ENCODE measurements around the gene GPATCH2L. TPM values are rescaled to one million over a fixed set of nuclear protein-coding genes. Genes with fewer than 3 reads are reported as not detected.

Gene GPATCH2L
- total RNA-seq, 1 donor from 2014 or later: 59.1 TPM

GRCh38 chr14:76146976-76147375 lies 4.7 kb upstream of the GPATCH2L start:
- intact Hi-C loops (cut with micrococcal nuclease): no loop called here
- H3K27ac Mint-ChIP-seq: no peak overlapping the region

DNA sequence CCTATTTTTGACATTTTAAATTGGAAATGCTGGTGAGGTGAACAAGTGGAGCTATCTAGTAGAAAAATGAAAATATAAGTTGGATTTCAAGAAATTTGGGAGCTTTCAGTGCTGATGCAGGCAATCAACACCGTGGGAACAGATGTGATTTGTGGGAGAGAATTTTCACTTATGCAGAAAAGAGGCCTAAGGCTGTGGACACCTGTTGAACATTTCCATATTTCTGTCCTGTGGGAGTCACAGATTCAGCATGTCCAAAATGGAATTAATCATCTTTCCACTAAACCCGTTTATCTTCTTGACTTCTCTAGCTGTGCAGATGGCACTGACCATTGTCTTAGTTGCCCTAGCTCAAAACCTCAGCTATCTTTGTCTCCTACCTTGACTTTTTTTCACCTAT lies 2.5 kb upstream of the GPATCH2L start:
- intact Hi-C loops (cut with micrococcal nuclease): no loop called here
- Mint-ChIP-seq H3K9me3 (peaks cover 14% of the 10 kb centered on the region), H3K27me3 (ENCODE audit: low read depth) (peaks cover 8% of the 10 kb centered on the region), H3K36me3 (ENCODE audit: low read depth) (peaks cover 23% of the 10 kb centered on the region), H3K4me1 (ENCODE audit: low read depth) (peaks cover 26% of the 10 kb centered on the region), H3K27ac (no peak overlapping the region), H3K4me3 (ENCODE audit: low read depth) (no peak overlapping the region)
- DNase-seq (ENCODE audit: low spot score): no peak

More at GRCh38 chr14:76146976-76147375, 4.7 kb upstream of the GPATCH2L start:
- Mint-ChIP-seq H3K9me3 (peaks cover 24% of the 10 kb centered on the region), H3K4me3 (ENCODE audit: low read depth) (no peak overlapping the region), H3K36me3 (ENCODE audit: low read depth) (peaks cover 9% of the 10 kb centered on the region), H3K27me3 (ENCODE audit: low read depth) (peaks cover 8% of the 10 kb centered on the region), H3K4me1 (ENCODE audit: low read depth) (peaks cover 9% of the 10 kb centered on the region)
- no peak for DNase-seq (ENCODE audit: low spot score)

GRCh38 chr14:76152333-76152681 lies 585 bp downstream of the GPATCH2L start:
- intact Hi-C loops (cut with micrococcal nuclease): loop anchor here (5.0 to 10.0 kb wide), 2 partner anchors 168 to 945 kb away; partner anchors contain the start of genes CIPC, IFT43 and TGFB3
- DNase-seq (ENCODE audit: low spot score): peak; percentile 80
- Mint-ChIP-seq H3K36me3 (ENCODE audit: low read depth) (peaks cover 53% of the 10 kb centered on the region), H3K9me3 (peaks cover 9% of the 10 kb centered on the region), H3K4me1 (ENCODE audit: low read depth) (peaks cover 56% of the 10 kb centered on the region), H3K4me3 (ENCODE audit: low read depth) (peak overlapping the region; percentile 96), H3K27ac (peak overlapping the region; percentile 99), H3K27me3 (ENCODE audit: low read depth) (peaks cover 2% of the 10 kb centered on the region)

DNA sequence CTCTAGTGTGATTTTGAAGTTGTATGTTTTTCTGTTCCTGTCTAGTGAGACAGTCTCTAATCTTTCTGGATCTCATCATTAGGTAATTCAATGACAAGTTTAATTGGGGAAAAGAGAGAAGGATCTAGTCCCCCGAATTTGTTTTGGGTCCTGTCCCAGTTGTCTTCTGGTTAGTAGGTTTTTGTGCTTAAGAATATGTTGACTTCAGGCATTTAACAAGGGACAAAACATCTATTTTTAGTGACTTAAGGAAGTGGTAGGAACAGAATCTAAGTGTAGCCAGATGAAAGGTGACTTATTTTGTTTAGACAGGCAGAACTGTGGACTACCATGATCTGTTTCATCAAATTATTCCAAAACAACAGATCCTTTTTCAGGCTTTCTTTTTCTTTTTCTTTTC lies 2.2 kb downstream of the GPATCH2L start:
- H3K27me3 Mint-ChIP-seq (ENCODE audit: low read depth): no peaks in the 10 kb centered on the region
- DNase-seq (ENCODE audit: low spot score): no peak
- peak overlapping the region; percentile 14 for H3K27ac Mint-ChIP-seq
- H3K4me1 Mint-ChIP-seq (ENCODE audit: low read depth): peaks cover 66% of the 10 kb centered on the region
- intact Hi-C loops (cut with micrococcal nuclease): loop anchor here (5.0 to 10.0 kb wide), 2 partner anchors 169 to 943 kb away; partner anchors contain the start of genes CIPC, IFT43 and TGFB3
- peaks cover 9% of the 10 kb centered on the region for H3K9me3 Mint-ChIP-seq
- peaks cover 69% of the 10 kb centered on the region for H3K36me3 Mint-ChIP-seq (ENCODE audit: low read depth)
- peak overlapping the region; percentile 63 for H3K4me3 Mint-ChIP-seq (ENCODE audit: low read depth)

DNA sequence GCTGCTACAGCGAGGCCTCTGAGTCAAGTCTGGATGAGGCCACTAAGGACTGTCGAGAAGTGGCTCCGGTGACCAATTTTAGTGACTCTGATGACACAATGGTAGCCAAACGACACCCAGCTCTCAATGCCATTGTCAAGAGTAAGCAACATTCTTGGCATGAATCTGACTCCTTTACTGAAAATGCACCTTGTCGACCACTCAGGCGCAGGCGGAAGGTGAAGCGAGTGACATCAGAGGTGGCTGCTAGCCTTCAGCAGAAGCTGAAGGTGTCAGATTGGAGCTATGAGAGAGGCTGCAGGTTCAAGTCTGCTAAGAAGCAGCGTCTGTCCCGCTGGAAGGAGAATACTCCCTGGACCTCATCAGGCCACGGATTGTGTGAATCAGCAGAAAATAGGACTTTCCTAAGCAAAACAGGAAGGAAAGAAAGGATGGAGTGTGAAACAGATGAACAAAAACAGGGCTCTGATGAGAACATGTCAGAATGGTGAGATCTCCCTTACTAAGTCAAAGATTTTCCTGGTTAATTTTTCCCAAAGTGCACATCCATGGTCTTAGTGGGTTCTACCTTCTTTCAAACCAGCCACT lies 2.9 kb downstream of the GPATCH2L start:
- Mint-ChIP-seq H3K27ac (no peak overlapping the region), H3K27me3 (ENCODE audit: low read depth) (no peaks in the 10 kb centered on the region), H3K4me1 (ENCODE audit: low read depth) (peaks cover 73% of the 10 kb centered on the region), H3K9me3 (peaks cover 9% of the 10 kb centered on the region), H3K4me3 (ENCODE audit: low read depth) (peak overlapping the region; percentile 63), H3K36me3 (ENCODE audit: low read depth) (peaks cover 76% of the 10 kb centered on the region)
- intact Hi-C loops (cut with micrococcal nuclease): loop anchor here (5.0 to 10.0 kb wide), 2 partner anchors 170 to 943 kb away; partner anchors contain the start of genes CIPC, IFT43 and TGFB3
- no peak for DNase-seq (ENCODE audit: low spot score)

DNA sequence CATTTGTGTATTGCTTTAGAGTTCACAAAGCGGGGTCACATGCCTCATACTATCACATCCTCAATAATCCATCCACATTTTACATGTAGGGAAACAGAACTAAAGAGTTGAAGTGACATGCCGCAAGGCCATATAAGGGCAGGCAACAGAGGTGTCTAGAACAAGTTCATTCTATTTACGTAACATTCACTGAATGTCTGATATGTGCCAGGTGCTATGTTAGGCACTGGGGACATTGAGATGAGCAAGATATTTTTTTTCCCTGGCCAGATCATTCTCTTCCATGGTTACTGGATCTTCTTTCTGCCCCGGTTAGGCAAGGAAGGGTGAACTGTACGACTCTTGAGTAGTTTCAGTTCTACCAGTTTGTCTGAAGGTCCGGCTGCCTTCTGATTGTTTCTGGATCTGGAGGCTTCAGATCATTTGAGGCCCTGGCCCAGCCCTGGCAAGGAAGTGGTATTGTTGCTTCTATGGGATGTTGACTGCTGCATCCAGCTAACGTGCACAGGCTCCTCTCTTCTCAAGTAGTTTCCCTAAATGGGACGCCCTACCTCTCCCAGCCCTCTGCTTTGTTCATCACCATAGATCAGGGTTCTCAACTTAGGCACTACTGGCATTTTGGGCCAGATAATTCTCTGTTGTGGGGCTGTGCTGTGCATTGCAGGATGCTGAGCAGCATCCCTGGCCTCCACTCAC lies 12.1 kb downstream of the GPATCH2L start:
- H3K36me3 Mint-ChIP-seq (ENCODE audit: low read depth): peaks cover 81% of the 10 kb centered on the region
- H3K4me1 Mint-ChIP-seq (ENCODE audit: low read depth): peaks cover 14% of the 10 kb centered on the region
- no peak overlapping the region for H3K4me3 Mint-ChIP-seq (ENCODE audit: low read depth)
- H3K9me3 Mint-ChIP-seq: no peaks in the 10 kb centered on the region
- no peak overlapping the region for H3K27ac Mint-ChIP-seq
- intact Hi-C loops (cut with micrococcal nuclease): no loop called here
- H3K27me3 Mint-ChIP-seq (ENCODE audit: low read depth): no peaks in the 10 kb centered on the region
- DNase-seq (ENCODE audit: low spot score): no peak

DNA sequence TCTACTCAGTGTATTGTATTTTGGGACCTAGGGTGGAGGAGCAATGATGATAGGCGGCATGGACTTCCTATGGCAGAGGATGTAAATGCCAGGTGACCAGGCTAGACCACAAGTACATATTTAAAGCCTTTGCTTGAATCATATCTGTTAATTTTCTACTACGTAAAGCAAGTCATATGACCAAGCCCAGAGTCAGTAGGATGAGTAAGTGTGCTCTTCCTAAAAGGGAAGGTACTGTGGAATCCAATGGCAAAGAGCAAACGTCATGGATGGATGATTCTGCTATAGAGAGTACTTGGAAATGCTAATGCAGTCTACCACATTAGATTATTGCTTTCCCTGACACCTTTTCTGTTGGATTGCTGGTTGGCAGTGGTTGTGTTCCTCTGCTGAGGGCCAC lies 16.8 kb downstream of the GPATCH2L start:
- H3K9me3 Mint-ChIP-seq: no peaks in the 10 kb centered on the region
- no peak overlapping the region for H3K4me3 Mint-ChIP-seq (ENCODE audit: low read depth)
- H3K36me3 Mint-ChIP-seq (ENCODE audit: low read depth): peaks cover 76% of the 10 kb centered on the region
- no peak for DNase-seq (ENCODE audit: low spot score)
- peaks cover 1% of the 10 kb centered on the region for H3K4me1 Mint-ChIP-seq (ENCODE audit: low read depth)
- no peak overlapping the region for H3K27ac Mint-ChIP-seq
- intact Hi-C loops (cut with micrococcal nuclease): no loop called here
- no peaks in the 10 kb centered on the region for H3K27me3 Mint-ChIP-seq (ENCODE audit: low read depth)

DNA sequence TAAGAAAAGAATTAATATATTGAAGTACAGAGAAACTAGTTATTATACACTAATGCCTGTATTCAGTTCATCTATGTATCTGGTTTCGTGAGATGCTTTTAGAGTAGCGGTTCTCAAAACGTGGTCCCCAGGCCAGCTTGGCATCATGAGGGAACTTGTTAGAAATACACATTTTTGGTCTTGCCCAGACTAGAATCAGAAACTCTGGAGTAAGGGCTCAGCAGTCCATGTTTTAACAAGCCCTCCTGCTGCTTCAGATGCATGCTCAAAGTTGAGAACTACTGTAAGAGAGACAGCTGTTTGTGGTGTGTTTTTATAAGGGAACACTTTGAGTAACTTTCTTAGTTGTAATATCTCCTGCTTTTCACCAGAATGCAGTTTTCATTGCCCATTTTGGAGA lies 18.1 kb downstream of the GPATCH2L start:
- Mint-ChIP-seq H3K4me1 (ENCODE audit: low read depth) (no peaks in the 10 kb centered on the region), H3K36me3 (ENCODE audit: low read depth) (peaks cover 72% of the 10 kb centered on the region), H3K27me3 (ENCODE audit: low read depth) (no peaks in the 10 kb centered on the region), H3K9me3 (no peaks in the 10 kb centered on the region), H3K4me3 (ENCODE audit: low read depth) (no peak overlapping the region), H3K27ac (no peak overlapping the region)
- intact Hi-C loops (cut with micrococcal nuclease): no loop called here
- no peak for DNase-seq (ENCODE audit: low spot score)

GRCh38 chr14:76174982-76175381 lies 23.3 kb downstream of the GPATCH2L start:
- H3K4me3 Mint-ChIP-seq (ENCODE audit: low read depth): no peak overlapping the region

GRCh38 chr14:76175942-76176341 lies 24.2 kb downstream of the GPATCH2L start:
- Mint-ChIP-seq H3K36me3 (ENCODE audit: low read depth) (peaks cover 76% of the 10 kb centered on the region), H3K27me3 (ENCODE audit: low read depth) (no peaks in the 10 kb centered on the region)
- no peak for DNase-seq (ENCODE audit: low spot score)

More at GRCh38 chr14:76174982-76175381, 23.3 kb downstream of the GPATCH2L start:
- Mint-ChIP-seq H3K27me3 (ENCODE audit: low read depth) (no peaks in the 10 kb centered on the region), H3K9me3 (no peaks in the 10 kb centered on the region), H3K4me1 (ENCODE audit: low read depth) (no peaks in the 10 kb centered on the region), H3K36me3 (ENCODE audit: low read depth) (peaks cover 75% of the 10 kb centered on the region), H3K27ac (no peak overlapping the region)
- DNase-seq (ENCODE audit: low spot score): no peak
- intact Hi-C loops (cut with micrococcal nuclease): no loop called here

GRCh38 chr14:76181546-76181945 lies 29.8 kb downstream of the GPATCH2L start:
- intact Hi-C loops (cut with micrococcal nuclease): no loop called here

More at GRCh38 chr14:76175942-76176341, 24.2 kb downstream of the GPATCH2L start:
- Mint-ChIP-seq H3K27ac (no peak overlapping the region), H3K4me3 (ENCODE audit: low read depth) (no peak overlapping the region), H3K4me1 (ENCODE audit: low read depth) (no peaks in the 10 kb centered on the region), H3K9me3 (no peaks in the 10 kb centered on the region)
- intact Hi-C loops (cut with micrococcal nuclease): no loop called here

DNA sequence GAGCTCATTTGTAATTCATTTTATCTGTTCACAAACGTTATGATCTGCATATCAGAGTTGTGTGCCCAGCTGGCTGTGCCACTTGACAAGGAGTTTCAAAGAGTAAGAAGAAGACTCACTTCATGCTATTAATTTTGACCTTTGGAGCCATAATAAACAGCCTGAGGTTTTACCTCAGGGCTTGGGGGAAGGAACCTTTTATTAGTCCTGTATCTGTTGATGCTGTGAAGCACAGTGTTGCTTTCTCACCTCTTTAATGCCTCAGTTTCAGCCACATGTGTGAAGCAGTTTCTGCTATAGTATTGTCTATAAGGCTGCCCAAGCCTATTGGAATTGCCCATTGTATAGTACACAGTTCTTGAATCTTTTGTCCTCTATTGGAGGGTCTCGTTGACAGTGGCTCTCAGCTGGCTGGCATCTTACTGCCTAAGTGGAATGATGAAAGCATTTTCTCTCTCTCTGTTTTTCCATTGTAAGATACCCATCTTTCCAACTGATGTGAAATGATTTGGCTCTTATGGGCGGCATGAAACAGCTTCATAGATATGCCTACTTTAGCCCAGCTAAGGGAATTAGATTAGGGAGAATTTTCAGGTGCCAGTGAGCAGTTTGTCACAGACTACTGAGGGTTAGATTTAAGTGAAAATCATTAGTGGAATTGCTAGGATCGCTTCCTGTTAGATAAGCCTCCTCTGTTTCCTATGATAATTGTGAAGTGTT lies 34.7 kb downstream of the GPATCH2L start:
- Mint-ChIP-seq H3K27ac (no peak overlapping the region), H3K9me3 (no peaks in the 10 kb centered on the region), H3K27me3 (ENCODE audit: low read depth) (no peaks in the 10 kb centered on the region), H3K4me1 (ENCODE audit: low read depth) (peaks cover 15% of the 10 kb centered on the region), H3K4me3 (ENCODE audit: low read depth) (no peak overlapping the region), H3K36me3 (ENCODE audit: low read depth) (peaks cover 72% of the 10 kb centered on the region)
- intact Hi-C loops (cut with micrococcal nuclease): no loop called here
- DNase-seq (ENCODE audit: low spot score): no peak

More at GRCh38 chr14:76181546-76181945, 29.8 kb downstream of the GPATCH2L start:
- no peaks in the 10 kb centered on the region for H3K27me3 Mint-ChIP-seq (ENCODE audit: low read depth)
- peaks cover 78% of the 10 kb centered on the region for H3K36me3 Mint-ChIP-seq (ENCODE audit: low read depth)
- DNase-seq (ENCODE audit: low spot score): no peak
- H3K27ac Mint-ChIP-seq: no peak overlapping the region
- peaks cover 2% of the 10 kb centered on the region for H3K4me1 Mint-ChIP-seq (ENCODE audit: low read depth)
- H3K9me3 Mint-ChIP-seq: no peaks in the 10 kb centered on the region
- no peak overlapping the region for H3K4me3 Mint-ChIP-seq (ENCODE audit: low read depth)

DNA sequence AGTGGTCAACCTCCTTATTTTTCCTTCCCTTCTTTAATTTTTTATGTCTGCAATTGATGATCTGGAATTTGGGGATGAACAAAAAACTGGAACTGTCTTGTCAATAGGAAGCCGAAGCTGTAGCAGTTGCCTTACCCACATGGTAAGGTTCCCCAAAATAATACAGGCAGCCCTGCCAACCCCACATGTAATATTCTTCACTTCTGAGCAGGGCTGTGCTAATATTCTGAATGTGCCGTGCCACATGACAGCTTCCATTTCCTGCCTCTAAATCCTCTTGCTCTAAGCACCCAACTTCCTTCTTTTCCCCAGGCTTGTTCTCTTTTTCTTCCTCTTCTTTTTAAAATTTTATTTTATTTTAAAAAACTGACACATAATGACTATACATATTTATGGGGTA lies 39.6 kb downstream of the GPATCH2L start:
- no peak for DNase-seq (ENCODE audit: low spot score)
- intact Hi-C loops (cut with micrococcal nuclease): no loop called here
- H3K36me3 Mint-ChIP-seq (ENCODE audit: low read depth): peaks cover 66% of the 10 kb centered on the region
- no peak overlapping the region for H3K27ac Mint-ChIP-seq
- no peaks in the 10 kb centered on the region for H3K27me3 Mint-ChIP-seq (ENCODE audit: low read depth)
- H3K9me3 Mint-ChIP-seq: no peaks in the 10 kb centered on the region
- H3K4me1 Mint-ChIP-seq (ENCODE audit: low read depth): peaks cover 13% of the 10 kb centered on the region
- H3K4me3 Mint-ChIP-seq (ENCODE audit: low read depth): no peak overlapping the region

Measured in activated T-helper 2 cell treated with anti-CD3 and anti-CD28 coated beads, Interferon-gamma antibody, Interleukin-2, Interleukin-4, amounts not matched to agents 10 μg/mL and 5 μg/mL and 100 μg/mL, durations not matched to agents 14 hours and 24 hours and 36 hours (primary cell).